B cell (primary cell): ENCODE data around the gene FBH1. TPM values are rescaled to one million over a fixed set of nuclear protein-coding genes. Genes with fewer than 3 reads are reported as not detected.

Experiments used
- ATAC-seq: fragments of 200-7000 bp; cut with Tn5 transposase; one replicate; pipeline ENCODE4 v1.10.0; 2021; ENCODE audit warnings: low read depth, mild to moderate bottlenecking, moderate number of reproducible peaks, moderate library complexity
- CTCF ChIA-PET: fragments of 350-600 bp; sonication (Branson Sonifier 250); formaldehyde crosslinking; loops from one replicate; lab custom pipeline; 2021; ENCODE audit warnings: antibody characterized with exemption, inconsistent platforms; lab: Charles Lee
- POLR2A ChIA-PET: fragments of 350-600 bp; sonication (Branson Sonifier 250); formaldehyde crosslinking; loops from one replicate; lab custom pipeline; 2021; ENCODE audit warnings: antibody characterized with exemption; lab: Charles Lee
- DNase-seq: peaks from one replicate; pipeline ENCODE4 v3.0.0; 2013
- H2AFZ ChIP-seq: 2 replicates; pipeline ENCODE4 v1.6.1; 2012; ENCODE audit warnings: mild to moderate bottlenecking, low read depth, low read length; ENCODE audit not compliant: insufficient read depth, poor library complexity, severe bottlenecking
- H3K27ac ChIP-seq, 2 donors: 1 replicate in 1 of 2; 2 replicates in 1 of 2; pipeline ENCODE4 v1.5.1; 2012 to 2013; ENCODE audit warnings: low read length in 2 of 2, mild to moderate bottlenecking in 2 of 2, moderate library complexity in 1 of 2
- H3K27me3 ChIP-seq, 4 experiments: fragments of 200-600 bp in 1 of 4; sonication (generic) in 1 of 4; replicated peaks in 1 of 4; 1 replicate in 2 of 4; 2 replicates in 2 of 4; pipeline versions ENCODE4 v1.6.1 to v1.7.0; 2013 to 2016; ENCODE audit warnings: low read length in 3 of 4, mild to moderate bottlenecking in 2 of 4, mixed read lengths in 1 of 4, moderate library complexity in 1 of 4; ENCODE audit not compliant: insufficient read depth in 4 of 4, control insufficient read depth in 3 of 4; ENCODE audit errors: control extremely low read depth in 1 of 4
- H3K36me3 ChIP-seq, 2 experiments: replicated peaks in 1 of 2; 1 replicate in 1 of 2; 2 replicates in 1 of 2; pipeline versions ENCODE4 v1.6.1 to v1.7.1; 2013; ENCODE audit warnings: low read length in 1 of 2; ENCODE audit not compliant: insufficient read depth in 2 of 2, control insufficient read depth in 1 of 2; ENCODE audit errors: control extremely low read depth in 1 of 2, extremely low read depth in 1 of 2
- H3K4me1 ChIP-seq, 2 donors: fragments of 200-600 bp in 1 of 2; sonication (generic) in 1 of 2; 1 replicate in 1 of 2; 2 replicates in 1 of 2; pipeline versions ENCODE4 v1.5.1 to v1.6.1; 2013 to 2017; ENCODE audit warnings: low read length in 2 of 2; ENCODE audit not compliant: control insufficient read depth in 2 of 2, insufficient read depth in 2 of 2
- H3K4me2 ChIP-seq: replicated peaks from 2 replicates; pipeline ENCODE3; 2012; ENCODE audit warnings: mild to moderate bottlenecking, low read depth, low read length; ENCODE audit not compliant: poor library complexity, severe bottlenecking
- H3K4me3 ChIP-seq, 5 experiments: fragments of 200-600 bp in 1 of 5; sonication (generic) in 1 of 5; 1 replicate in 3 of 5; 2 replicates in 2 of 5; pipeline versions ENCODE4 v1.5.1 to v1.7.0; 2011 to 2016; ENCODE audit warnings: low read length in 4 of 5, mild to moderate bottlenecking in 4 of 5, low read depth in 2 of 5, control low read depth in 1 of 5, moderate library complexity in 1 of 5; ENCODE audit not compliant: insufficient read depth in 1 of 5; ENCODE audit errors: control extremely low read depth in 1 of 5, extremely low read depth in 1 of 5
- H3K79me2 ChIP-seq: fragments of 200-600 bp; sonication (generic); one replicate; pipeline ENCODE4 v1.6.0; 2016; ENCODE audit warnings: low read length; ENCODE audit not compliant: control insufficient read depth, insufficient read depth
- H3K9ac ChIP-seq: fragments of 200-600 bp; sonication (generic); 2 replicates; pipeline ENCODE4 v1.6.1; 2017; ENCODE audit warnings: mild to moderate bottlenecking, low read length, moderate library complexity
- H3K9me3 ChIP-seq, 3 donors: one replicate each; pipeline versions ENCODE4 v1.6.1 to v1.7.1; 2013; ENCODE audit warnings: low read length in 2 of 3; ENCODE audit not compliant: control insufficient read depth in 2 of 3, insufficient read depth in 1 of 3; ENCODE audit errors: control extremely low read depth in 1 of 3
- H4K20me1 ChIP-seq: 2 replicates; pipeline ENCODE4 v1.6.0; 2012; ENCODE audit warnings: mild to moderate bottlenecking, low read length; ENCODE audit not compliant: insufficient read depth, control insufficient read depth, poor library complexity, severe bottlenecking
- H3K27ac Mint-ChIP-seq: one replicate; pipeline ENCODE4 v1.8.0; 2021; ENCODE audit warnings: mixed read lengths
- H3K27me3 Mint-ChIP-seq: one replicate; pipeline ENCODE4 v1.8.0; 2021; ENCODE audit warnings: mixed read lengths
- H3K4me1 Mint-ChIP-seq: one replicate; pipeline ENCODE4 v1.8.0; 2021; ENCODE audit warnings: mixed read lengths
- H3K4me3 Mint-ChIP-seq: one replicate; pipeline ENCODE4 v1.8.0; 2021; ENCODE audit warnings: mixed read lengths
- H3K9me3 Mint-ChIP-seq: one replicate; pipeline ENCODE4 v1.8.0; 2022; ENCODE audit warnings: mixed read lengths; ENCODE audit not compliant: insufficient read depth
- CTCF ChIP-seq: fragments of 200-600 bp; IDR thresholded peaks from one replicate; pipeline ENCODE4 v1.8.0; 2022; ENCODE audit warnings: antibody characterized with exemption, mild to moderate bottlenecking
- EZH2 ChIP-seq: IDR thresholded peaks from 2 replicates; pipeline ENCODE4 v1.6.1; 2012; ENCODE audit warnings: borderline replicate concordance, low read depth, mild to moderate bottlenecking, moderate library complexity, low read length; ENCODE audit not compliant: insufficient read depth, poor library complexity, severe bottlenecking
- WGBS: methylation state at CpG from one replicate; pipeline ENCODE4 v1.1.5; 2013; ENCODE audit warnings: missing lambda C conversion rate; ENCODE audit not compliant: insufficient coverage; 5-methylcytosine and 5-hydroxymethylcytosine counted together
- intact Hi-C: fragments of 100-400 bp; cut with micrococcal nuclease; formaldehyde crosslinking; loops from one replicate; pipeline ENCODE4 v1.10.0; 2022
- polyA plus RNA-seq: library from polyadenylated mRNA; depleted of rRNA; stranded (reverse); fragments of >200 nt; gene quantifications from 2 replicates; pipeline ENCODE4 v1.2.3, GENCODE V29; 2012
- total RNA-seq, 2 donors: library from RNA; stranded (reverse); fragments of 120-200 nt in 1 of 2; gene quantifications; 1 replicate in 1 of 2; 2 replicates in 1 of 2; pipeline versions ENCODE4 v1.2.3 to v1.2.4, GENCODE V29; 2013 to 2022

Gene FBH1
- total and polyA plus RNA-seq, 2 donors (not counting 1 experiment from before 2014, with no cell fraction given) = 86.4 to 129 TPM

DNA sequence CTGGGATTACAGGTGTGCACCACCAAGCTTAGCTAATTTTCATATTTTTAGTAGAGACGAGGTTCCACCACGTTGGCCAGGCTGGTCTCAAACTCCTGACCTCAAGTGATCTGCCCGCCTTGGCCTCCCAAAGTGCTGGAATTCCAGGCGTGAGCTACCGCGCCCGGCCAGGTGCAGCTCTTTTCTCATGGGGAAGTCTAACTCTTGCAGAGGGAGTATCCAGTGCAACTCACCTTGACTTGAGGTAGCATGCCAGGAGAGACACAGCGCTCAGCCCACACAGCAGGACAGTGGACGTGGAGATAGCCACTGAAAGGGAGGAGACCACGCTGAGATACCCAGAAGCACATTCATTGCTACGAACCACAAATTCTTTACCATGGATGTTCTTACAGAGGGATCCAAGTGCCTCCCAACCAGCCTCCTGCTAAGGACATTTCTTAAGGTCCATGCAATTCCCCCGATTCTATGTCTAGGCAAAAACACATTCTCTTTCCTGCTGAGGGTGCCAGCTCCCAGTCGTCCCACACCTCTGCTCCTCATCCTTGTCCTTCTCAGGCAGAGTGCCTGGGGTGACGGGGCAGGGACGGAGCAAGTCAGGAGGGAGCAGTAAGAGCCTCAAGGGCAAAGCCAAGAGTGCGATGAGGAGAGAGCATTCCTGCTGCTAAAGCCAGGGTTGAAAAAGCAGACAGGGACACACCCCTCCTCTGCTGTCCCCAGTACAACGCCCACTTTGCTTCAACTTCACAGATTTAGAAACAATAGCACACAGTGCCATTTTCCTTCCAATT, 66.3 kb downstream of the FBH1 start:
- no peak overlapping the region for H3K9ac ChIP-seq
- no peak overlapping the region for H3K27ac Mint-ChIP-seq
- H3K9me3 Mint-ChIP-seq = no peaks in the 10 kb centered on the region
- WGBS = 98% methylated on average over 15 of the region's 17 CpGs
- no peaks in the 10 kb centered on the region for H3K79me2 ChIP-seq
- H3K4me1 ChIP-seq = no peaks in the 10 kb centered on the region
- H3K27me3 ChIP-seq = no peaks in the 10 kb centered on the region
- peaks cover 0 to 9% of the 10 kb centered on the region in 2 experiments for H3K36me3 ChIP-seq
- CTCF ChIA-PET = no interaction called here
- TF ChIP-seq CTCF = no peak
- no peak for TF ChIP-seq EZH2
- ATAC-seq (no peak), DNase-seq (no peak)
- H3K4me3 Mint-ChIP-seq = no peak overlapping the region
- no peak overlapping the region for H3K27ac ChIP-seq
- POLR2A ChIA-PET = no interaction called here
- no peaks in the 10 kb centered on the region for H3K27me3 Mint-ChIP-seq
- no peaks in the 10 kb centered on the region for H3K9me3 ChIP-seq
- intact Hi-C loops = no loop called here
- no peak overlapping the region for H3K4me3 ChIP-seq
- H3K4me1 Mint-ChIP-seq = no peaks in the 10 kb centered on the region
- H3K4me2 ChIP-seq = no peak overlapping the region
- H4K20me1 ChIP-seq = no peaks in the 10 kb centered on the region
- H2AFZ ChIP-seq = no peak overlapping the region

DNA sequence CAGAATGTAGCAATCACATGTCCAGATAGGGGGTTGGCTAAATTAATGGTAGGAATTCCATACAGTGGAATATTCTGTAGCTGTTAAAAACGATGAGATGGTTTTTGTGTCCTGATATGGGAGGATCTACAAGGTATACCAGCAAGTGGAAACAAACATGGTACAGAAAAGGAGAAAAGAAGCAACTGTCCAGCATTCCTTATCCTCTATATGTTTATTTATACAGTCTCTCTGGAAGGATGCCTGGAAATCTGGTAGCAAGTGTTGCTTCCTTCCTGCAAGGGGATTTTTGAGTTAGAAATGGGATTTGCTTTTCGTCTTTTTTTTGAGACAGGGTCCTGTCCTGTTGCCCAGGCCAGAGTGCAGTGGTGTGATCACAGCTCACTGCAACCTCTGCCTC, 68.0 kb downstream of the FBH1 start:
- Histone ChIP-seq H4K20me1 (no peaks in the 10 kb centered on the region), H2AFZ (no peak overlapping the region), H3K4me2 (no peak overlapping the region), H3K4me3 (no peak overlapping the region), H3K36me3 (peaks cover 0 to 10% of the 10 kb centered on the region in 2 experiments), H3K4me1 (no peaks in the 10 kb centered on the region), H3K9me3 (no peaks in the 10 kb centered on the region), H3K9ac (no peak overlapping the region), H3K27ac (no peak overlapping the region), H3K27me3 (no peaks in the 10 kb centered on the region), H3K79me2 (no peaks in the 10 kb centered on the region)
- intact Hi-C loops = no loop called here
- no peaks in the 10 kb centered on the region for H3K4me1 Mint-ChIP-seq
- no peaks in the 10 kb centered on the region for H3K9me3 Mint-ChIP-seq
- no peak for TF ChIP-seq EZH2
- TF ChIP-seq CTCF = no peak
- no peak overlapping the region for H3K4me3 Mint-ChIP-seq
- ATAC-seq (no peak), DNase-seq (no peak)
- H3K27me3 Mint-ChIP-seq = no peaks in the 10 kb centered on the region
- ChIA-PET POLR2A (no interaction called here), CTCF (interaction anchor here (0.7 kb wide), 1 partner anchor 514 kb away, joined by 4 read pairs; no protein-coding TSS in a partner anchor)
- H3K27ac Mint-ChIP-seq = no peak overlapping the region
- WGBS = 100% methylated on average over 2 of the region's 2 CpGs
